Embryonic facial prominence (tissue), 1 donor: ENCODE data around the gene FBXL20.
"Not testable (repeated sequence)": the region's sequence is repeated elsewhere in the genome, so short reads cannot be mapped to it uniquely, and the experiment has no call there.

Source experiments
- DNase-seq: peaks from one replicate; pipeline ENCODE4 v3.0.0-alpha.2; 2016; ENCODE audit errors: extremely low spot score

Gene FBXL20

GRCh38 chr17:39401412-39402243 lies at the start of gene FBXL20:
TSS of gene FBXL20 (minus strand) at chr17:39401626. CDS start at chr17:39401402, 224 bp downstream.
- DNase-seq, result peak; percentile 85

GRCh38 chr17:39450847-39451581 lies 49.6 kb upstream of the FBXL20 start, which contains the start of gene MED1:
TSS of gene MED1 (minus strand) at chr17:39451263. CDS start at chr17:39451062, 201 bp downstream.
- peak; percentile 98 for DNase-seq

- DNase-seq, result no peak
Measured at GRCh38 chr17:39450051-39450450, 48.6 kb upstream of the FBXL20 start.

- DNase-seq, result no peak
Measured at GRCh38 chr17:39447561-39447960, 46.1 kb upstream of the FBXL20 start.

- DNase-seq, result no peak
Measured at GRCh38 chr17:39443326-39443725, 41.9 kb upstream of the FBXL20 start.

- DNase-seq, result not testable (repeated sequence)
Measured at GRCh38 chr17:39439868-39440267, 38.4 kb upstream of the FBXL20 start.

GRCh38 chr17:39429600-39429999 lies 28.2 kb upstream of the FBXL20 start:
- no peak for DNase-seq

GRCh38 chr17:39416141-39416540 lies 14.7 kb upstream of the FBXL20 start:
- no peak for DNase-seq

GRCh38 chr17:39410279-39410678 lies 8.9 kb upstream of the FBXL20 start:
- no peak for DNase-seq

GRCh38 chr17:39408360-39408759 lies 6.9 kb upstream of the FBXL20 start:
- no peak for DNase-seq

- no peak for DNase-seq
Measured at GRCh38 chr17:39406951-39407350, 5.5 kb upstream of the FBXL20 start.

- DNase-seq, result no peak
Measured at GRCh38 chr17:39405436-39405835, 4.0 kb upstream of the FBXL20 start.

GRCh38 chr17:39404542-39405378 lies 3.3 kb upstream of the FBXL20 start:
- DNase-seq, result no peak

- DNase-seq, result no peak
Measured at GRCh38 chr17:39402890-39403605, 1.6 kb upstream of the FBXL20 start.

GRCh38 chr17:39402244-39402889 lies 941 bp upstream of the FBXL20 start:
- peak; percentile 74 for DNase-seq

GRCh38 chr17:39400547-39401411 lies 647 bp downstream of the FBXL20 start:
- no peak for DNase-seq

GRCh38 chr17:39399791-39400190 lies 1.6 kb downstream of the FBXL20 start:
- DNase-seq, result no peak

- no peak for DNase-seq
Measured at GRCh38 chr17:39393736-39394135, 7.7 kb downstream of the FBXL20 start.

GRCh38 chr17:39391448-39391847 lies 10.0 kb downstream of the FBXL20 start:
- no peak for DNase-seq

GRCh38 chr17:39385040-39385439 lies 16.4 kb downstream of the FBXL20 start:
- DNase-seq, result no peak
